HL-60 (cell line): ENCODE results near the gene NFAT5.
"Not testable (repeated sequence)": the region's sequence is repeated elsewhere in the genome, so short reads cannot be mapped to it uniquely, and the experiment has no call there.

Experiments
- DNase-seq, 2 experiments: peaks; one replicate each; pipeline ENCODE4 v3.0.0-alpha.2; 2010 to 2020; ENCODE audit warnings: low read depth in 1 of 2, low spot score in 1 of 2
- H3K27ac ChIP-seq: fragments of 250-450 bp; sonication (Bioruptor Pico); replicated peaks from 2 replicates; pipeline ENCODE4 v1.5.1; 2020; ENCODE audit warnings: mild to moderate bottlenecking, moderate library complexity
- H3K27me3 ChIP-seq: fragments of 250-450 bp; sonication (Bioruptor Pico); 2 replicates; pipeline ENCODE4 v1.5.1; 2021; ENCODE audit warnings: mild to moderate bottlenecking, moderate library complexity; ENCODE audit not compliant: insufficient read depth, poor library complexity, severe bottlenecking
- H3K4me3 ChIP-seq: replicated peaks from 2 replicates; pipeline ENCODE4 v1.5.1; 2011; ENCODE audit warnings: mild to moderate bottlenecking, control low read depth, low read length; ENCODE audit not compliant: insufficient read depth
- GABPA ChIP-seq: IDR thresholded peaks from 2 replicates; pipeline ENCODE4 v1.6.1; 2012; ENCODE audit warnings: low read depth
- POLR2AphosphoS5 ChIP-seq: IDR thresholded peaks from 2 replicates; pipeline ENCODE4 v1.6.1; 2012; ENCODE audit warnings: low read depth
- SPI1 ChIP-seq: IDR thresholded peaks from 2 replicates; pipeline ENCODE4 v1.6.1; 2012; ENCODE audit warnings: low read depth, mild to moderate bottlenecking, borderline replicate concordance
- TF ChIP-seq, protein P1 (sequence below): IDR thresholded peaks from 2 replicates; pipeline ENCODE4 v1.6.1; 2012; ENCODE audit warnings: low read depth; ENCODE audit not compliant: insufficient replicate concordance
- TF ChIP-seq, protein P2 (sequence below): IDR thresholded peaks from one replicate; pipeline ENCODE4 v1.5.1; 2011; ENCODE audit warnings: low read length, control low read depth, inconsistent platforms; ENCODE audit not compliant: insufficient read depth

The NFAT5 gene

GRCh38 chr16:69559164-69559563 is 6.6 kb upstream of the NFAT5 start:
- no peaks in the 10 kb centered on the region for H3K27me3 ChIP-seq
- TF ChIP-seq, protein P1, sequence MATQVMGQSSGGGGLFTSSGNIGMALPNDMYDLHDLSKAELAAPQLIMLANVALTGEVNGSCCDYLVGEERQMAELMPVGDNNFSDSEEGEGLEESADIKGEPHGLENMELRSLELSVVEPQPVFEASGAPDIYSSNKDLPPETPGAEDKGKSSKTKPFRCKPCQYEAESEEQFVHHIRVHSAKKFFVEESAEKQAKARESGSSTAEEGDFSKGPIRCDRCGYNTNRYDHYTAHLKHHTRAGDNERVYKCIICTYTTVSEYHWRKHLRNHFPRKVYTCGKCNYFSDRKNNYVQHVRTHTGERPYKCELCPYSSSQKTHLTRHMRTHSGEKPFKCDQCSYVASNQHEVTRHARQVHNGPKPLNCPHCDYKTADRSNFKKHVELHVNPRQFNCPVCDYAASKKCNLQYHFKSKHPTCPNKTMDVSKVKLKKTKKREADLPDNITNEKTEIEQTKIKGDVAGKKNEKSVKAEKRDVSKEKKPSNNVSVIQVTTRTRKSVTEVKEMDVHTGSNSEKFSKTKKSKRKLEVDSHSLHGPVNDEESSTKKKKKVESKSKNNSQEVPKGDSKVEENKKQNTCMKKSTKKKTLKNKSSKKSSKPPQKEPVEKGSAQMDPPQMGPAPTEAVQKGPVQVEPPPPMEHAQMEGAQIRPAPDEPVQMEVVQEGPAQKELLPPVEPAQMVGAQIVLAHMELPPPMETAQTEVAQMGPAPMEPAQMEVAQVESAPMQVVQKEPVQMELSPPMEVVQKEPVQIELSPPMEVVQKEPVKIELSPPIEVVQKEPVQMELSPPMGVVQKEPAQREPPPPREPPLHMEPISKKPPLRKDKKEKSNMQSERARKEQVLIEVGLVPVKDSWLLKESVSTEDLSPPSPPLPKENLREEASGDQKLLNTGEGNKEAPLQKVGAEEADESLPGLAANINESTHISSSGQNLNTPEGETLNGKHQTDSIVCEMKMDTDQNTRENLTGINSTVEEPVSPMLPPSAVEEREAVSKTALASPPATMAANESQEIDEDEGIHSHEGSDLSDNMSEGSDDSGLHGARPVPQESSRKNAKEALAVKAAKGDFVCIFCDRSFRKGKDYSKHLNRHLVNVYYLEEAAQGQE: no peak
- TF ChIP-seq GABPA (no peak), SPI1 (no peak), POLR2AphosphoS5 (no peak)
- TF ChIP-seq, protein P2, sequence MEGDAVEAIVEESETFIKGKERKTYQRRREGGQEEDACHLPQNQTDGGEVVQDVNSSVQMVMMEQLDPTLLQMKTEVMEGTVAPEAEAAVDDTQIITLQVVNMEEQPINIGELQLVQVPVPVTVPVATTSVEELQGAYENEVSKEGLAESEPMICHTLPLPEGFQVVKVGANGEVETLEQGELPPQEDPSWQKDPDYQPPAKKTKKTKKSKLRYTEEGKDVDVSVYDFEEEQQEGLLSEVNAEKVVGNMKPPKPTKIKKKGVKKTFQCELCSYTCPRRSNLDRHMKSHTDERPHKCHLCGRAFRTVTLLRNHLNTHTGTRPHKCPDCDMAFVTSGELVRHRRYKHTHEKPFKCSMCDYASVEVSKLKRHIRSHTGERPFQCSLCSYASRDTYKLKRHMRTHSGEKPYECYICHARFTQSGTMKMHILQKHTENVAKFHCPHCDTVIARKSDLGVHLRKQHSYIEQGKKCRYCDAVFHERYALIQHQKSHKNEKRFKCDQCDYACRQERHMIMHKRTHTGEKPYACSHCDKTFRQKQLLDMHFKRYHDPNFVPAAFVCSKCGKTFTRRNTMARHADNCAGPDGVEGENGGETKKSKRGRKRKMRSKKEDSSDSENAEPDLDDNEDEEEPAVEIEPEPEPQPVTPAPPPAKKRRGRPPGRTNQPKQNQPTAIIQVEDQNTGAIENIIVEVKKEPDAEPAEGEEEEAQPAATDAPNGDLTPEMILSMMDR: no peak
- DNase-seq: no peak
- no peak overlapping the region for H3K27ac ChIP-seq
- no peak overlapping the region for H3K4me3 ChIP-seq

DNA sequence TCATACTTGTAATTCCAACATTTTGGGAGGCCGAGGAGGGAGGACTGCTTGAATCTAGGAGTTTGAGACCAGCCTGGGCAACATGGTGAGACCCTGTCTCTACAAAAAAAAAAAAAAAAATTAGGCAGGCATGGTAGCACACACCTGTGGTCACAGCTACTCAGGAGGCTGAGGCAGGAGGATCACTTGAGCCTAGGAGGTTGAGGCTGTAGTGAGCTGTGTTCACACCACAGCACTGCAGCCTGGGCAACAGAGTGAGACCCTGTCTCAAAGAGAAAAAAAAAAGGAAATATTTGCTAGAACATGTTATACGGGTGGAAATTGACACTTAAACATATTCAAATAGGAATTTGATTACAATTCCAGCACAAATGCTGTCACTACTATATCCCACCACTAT is 4.4 kb upstream of the NFAT5 start:
- not testable (repeated sequence) for H3K27ac ChIP-seq, H3K4me3 ChIP-seq, H3K27me3 ChIP-seq, DNase-seq

DNA sequence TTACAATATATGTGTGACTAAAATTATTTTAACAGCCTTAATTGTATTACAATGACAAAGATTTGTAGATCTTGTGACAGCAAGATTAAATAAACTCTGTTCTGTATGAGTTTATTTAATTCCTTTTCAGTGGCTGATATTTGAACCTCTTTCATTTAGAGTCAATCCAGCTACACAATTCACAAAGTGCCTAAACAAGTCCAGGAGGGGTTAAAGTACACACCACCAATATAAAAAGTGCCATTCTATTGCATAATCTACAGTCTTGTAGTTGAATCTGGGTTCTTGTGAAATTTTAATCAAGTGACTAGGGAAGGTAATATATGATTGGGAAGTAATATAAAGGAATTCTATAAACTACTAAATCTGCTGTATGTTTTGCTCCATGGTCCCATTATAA is 3.9 kb upstream of the NFAT5 start:
- H3K27me3 ChIP-seq: no peaks in the 10 kb centered on the region
- H3K4me3 ChIP-seq: no peak overlapping the region
- H3K27ac ChIP-seq: no peak overlapping the region
- TF ChIP-seq, protein P1: no peak
- TF ChIP-seq SPI1 (no peak), GABPA (no peak), POLR2AphosphoS5 (no peak)
- TF ChIP-seq, protein P2: no peak
- DNase-seq: peak in 1 of 2 experiments; percentile 41

DNA sequence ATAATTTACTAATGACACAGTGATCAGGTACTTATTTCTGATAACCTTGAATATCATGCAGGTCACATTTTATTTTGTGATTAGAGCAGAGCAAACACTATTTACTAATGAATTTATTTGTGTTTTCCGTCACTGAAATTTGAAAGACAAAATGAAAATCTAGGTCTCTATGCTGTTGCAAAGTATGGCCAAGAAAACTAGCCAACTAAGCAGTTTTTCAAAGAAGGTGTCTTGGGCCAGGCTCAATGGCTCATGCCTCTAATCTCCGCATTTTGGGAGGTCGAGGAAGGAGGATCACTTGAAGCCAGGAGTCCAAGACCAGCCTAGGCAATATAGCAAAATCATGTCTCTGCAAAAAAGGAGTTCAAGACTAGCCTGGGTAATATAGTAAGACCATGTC is 3.0 kb upstream of the NFAT5 start:
- H3K27ac ChIP-seq: no peak overlapping the region

More for the DNA sequence above, 3.0 kb upstream of the NFAT5 start:
- DNase-seq: no peak
- Histone ChIP-seq H3K4me3 (no peak overlapping the region), H3K27me3 (no peaks in the 10 kb centered on the region)
- TF ChIP-seq, protein P1: no peak
- TF ChIP-seq, protein P2: no peak
- TF ChIP-seq POLR2AphosphoS5 (no peak), GABPA (no peak), SPI1 (no peak)
